ENCODE measurements around the gene MICU1. TPM values are rescaled to one million over a fixed set of nuclear protein-coding genes. Genes with fewer than 3 reads are reported as not detected.
"Not testable (repeated sequence)": the region's sequence is repeated elsewhere in the genome, so short reads cannot be mapped to it uniquely, and the experiment has no call there.

MICU1 gene
- total and polyA plus RNA-seq, 10 of the 15 experiments (the other 5 are each of a cell fraction or from before 2014, with no cell fraction given), result 18.2 to 36.4 (median 22.2) TPM

DNA sequence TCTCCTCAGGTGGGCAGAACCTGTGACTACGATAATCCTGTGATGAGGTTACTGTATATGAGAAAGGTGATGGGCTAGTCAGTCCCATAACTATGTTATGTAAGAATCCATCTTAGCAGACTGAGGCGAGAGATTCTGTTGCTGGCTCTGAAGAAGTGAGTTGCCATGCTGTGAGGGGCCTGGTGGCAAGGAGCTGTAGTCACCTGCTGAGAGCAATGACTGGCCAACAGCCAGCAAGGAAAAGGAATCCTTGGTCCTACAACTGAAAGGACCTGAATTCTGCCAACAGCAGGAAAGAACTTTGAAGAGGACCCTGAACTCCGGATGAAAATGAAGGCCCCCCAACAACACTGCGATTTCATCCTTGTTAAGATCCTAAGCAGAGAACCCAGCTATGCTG is 240.2 kb downstream of the MICU1 start:
- ChIA-PET CTCF (interaction anchor here (0.6 kb wide), 1 partner anchor 47 kb away, joined by 3 read pairs; no protein-coding TSS in a partner anchor), SMC1A (ENCODE audit: uncharacterized antibody, unreplicated experiment) (no interaction called here), POLR2A (interaction anchor here (0.5 to 0.6 kb wide), 2 partner anchors 169 to 274 kb away, joined by 3 to 5 read pairs; no protein-coding TSS in a partner anchor), RAD21 (ENCODE audit: unreplicated experiment) (no interaction called here)
- FAIRE-seq (no peak), DNase-seq (ENCODE audit: low read depth, low spot score) (no peak), ATAC-seq (no peak)
- no peaks in the 10 kb centered on the region for H3K4me1 ChIP-seq (ENCODE audit: control insufficient read depth, insufficient read depth, low read length)
- H3K36me3 ChIP-seq (ENCODE audit: control insufficient read depth in 2 of 2, insufficient read depth in 2 of 2, low read length in 1 of 2), result no peaks in the 10 kb centered on the region
- H4K20me1 ChIP-seq (ENCODE audit: control insufficient read depth, insufficient read depth), result no peaks in the 10 kb centered on the region
- TF ChIP-seq ETV6 (conservative IDR thresholded peaks at IDR 0.05 in 1 of 2, IDR thresholded peaks at IDR 0.05 in 1 of 2; ENCODE audit: borderline replicate concordance in 1 of 2, low read depth in 1 of 2) (no peak), KAT2A (conservative IDR thresholded peaks at IDR 0.05; ENCODE audit: control insufficient read depth, low read depth, low read length) (no peak), NKRF (conservative IDR thresholded peaks at IDR 0.05) (no peak), IKZF1 (conservative IDR thresholded peaks at IDR 0.05) (no peak), CHD2 (IDR thresholded peaks at IDR 0.05; ENCODE audit: borderline replicate concordance, low read depth, low read length) (no peak), IRF4 (IDR thresholded peaks at IDR 0.05; ENCODE audit: low read depth, low read length) (no peak), MEF2A (IDR thresholded peaks at IDR 0.05; ENCODE audit: insufficient read depth, low read depth, low read length) (no peak), CBFB (IDR thresholded peaks at IDR 0.05; ENCODE audit: low read depth) (no peak)
- TF ChIP-seq, protein P1, sequence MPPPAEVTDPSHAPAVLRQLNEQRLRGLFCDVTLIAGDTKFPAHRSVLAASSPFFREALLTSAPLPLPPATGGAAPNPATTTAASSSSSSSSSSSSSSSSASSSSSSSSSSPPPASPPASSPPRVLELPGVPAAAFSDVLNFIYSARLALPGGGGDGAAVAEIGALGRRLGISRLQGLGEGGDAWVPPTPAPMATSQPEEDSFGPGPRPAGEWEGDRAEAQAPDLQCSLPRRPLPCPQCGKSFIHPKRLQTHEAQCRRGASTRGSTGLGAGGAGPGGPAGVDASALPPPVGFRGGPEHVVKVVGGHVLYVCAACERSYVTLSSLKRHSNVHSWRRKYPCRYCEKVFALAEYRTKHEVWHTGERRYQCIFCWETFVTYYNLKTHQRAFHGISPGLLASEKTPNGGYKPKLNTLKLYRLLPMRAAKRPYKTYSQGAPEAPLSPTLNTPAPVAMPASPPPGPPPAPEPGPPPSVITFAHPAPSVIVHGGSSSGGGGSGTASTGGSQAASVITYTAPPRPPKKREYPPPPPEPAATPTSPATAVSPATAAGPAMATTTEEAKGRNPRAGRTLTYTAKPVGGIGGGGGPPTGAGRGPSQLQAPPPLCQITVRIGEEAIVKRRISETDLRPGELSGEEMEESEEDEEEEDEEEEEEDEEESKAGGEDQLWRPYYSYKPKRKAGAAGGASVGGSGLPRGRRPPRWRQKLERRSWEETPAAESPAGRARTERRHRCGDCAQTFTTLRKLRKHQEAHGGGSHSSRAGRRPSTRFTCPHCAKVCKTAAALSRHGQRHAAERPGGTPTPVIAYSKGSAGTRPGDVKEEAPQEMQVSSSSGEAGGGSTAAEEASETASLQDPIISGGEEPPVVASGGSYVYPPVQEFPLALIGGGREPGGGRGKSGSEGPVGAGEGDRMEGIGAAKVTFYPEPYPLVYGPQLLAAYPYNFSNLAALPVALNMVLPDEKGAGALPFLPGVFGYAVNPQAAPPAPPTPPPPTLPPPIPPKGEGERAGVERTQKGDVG (CRISPR knock-in tag; IDR thresholded peaks at IDR 0.05), result no peak
- no peaks in the 10 kb centered on the region for H3K27me3 ChIP-seq (replicated peaks in 1 of 2; ENCODE audit: control insufficient read depth in 2 of 2, insufficient read depth in 2 of 2, low read length in 1 of 2)
- H3K4me2 ChIP-seq (ENCODE audit: control insufficient read depth, insufficient read depth), result no peak overlapping the region
- in situ Hi-C loops (cut with MboI), result no loop called here
- no peak overlapping the region for H3K9ac ChIP-seq (ENCODE audit: control insufficient read depth, insufficient read depth, low read length)
- no peak overlapping the region for H3K27ac ChIP-seq (ENCODE audit: control insufficient read depth, insufficient read depth)
- no peaks in the 10 kb centered on the region for H3K9me3 ChIP-seq (replicated peaks; ENCODE audit: control insufficient read depth, insufficient read depth, low read length)
- H3K4me3 ChIP-seq, result no peak overlapping the region
- no peak overlapping the region for H2AFZ ChIP-seq (ENCODE audit: control insufficient read depth, low read depth, low read length)
- BruUV-seq (replicated peaks), result no TSS peak
- no peaks in the 10 kb centered on the region for H3K79me2 ChIP-seq (ENCODE audit: control insufficient read depth, insufficient read depth, low read length)
- intact Hi-C loops (cut with micrococcal nuclease; ENCODE audit: unreplicated experiment), result no loop called here
- WGBS (ENCODE audit: insufficient coverage, insufficient replicate concordance, low lambda C conversion rate, missing lambda C conversion rate), result 100% methylated on average over 4 of the region's 4 CpGs

DNA sequence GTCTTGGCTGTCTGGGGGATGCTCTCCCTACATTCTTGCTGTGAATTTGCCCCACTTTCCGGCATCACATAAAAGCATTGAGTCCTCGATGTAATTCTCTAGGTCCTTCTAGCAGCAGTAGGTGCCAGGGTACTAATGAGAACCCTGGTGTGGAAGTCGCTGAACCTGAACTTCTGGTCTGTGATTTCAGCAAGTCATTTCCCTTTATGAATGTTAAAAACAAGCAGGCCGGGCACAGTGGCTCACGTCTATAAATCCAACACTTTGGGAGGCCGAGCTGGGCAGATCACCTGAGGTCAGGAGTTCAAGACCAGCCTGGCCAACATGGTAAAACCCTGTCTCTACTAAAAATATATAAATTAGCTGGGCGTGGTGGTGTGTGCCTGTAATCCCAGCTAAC is 240.9 kb downstream of the MICU1 start:
- in situ Hi-C loops (cut with MboI); H3K27ac ChIP-seq (ENCODE audit: control insufficient read depth, insufficient read depth); DNase-seq (ENCODE audit: low read depth, low spot score); H3K79me2 ChIP-seq (ENCODE audit: control insufficient read depth, insufficient read depth, low read length); FAIRE-seq; H4K20me1 ChIP-seq (ENCODE audit: control insufficient read depth, insufficient read depth); H3K4me2 ChIP-seq (ENCODE audit: control insufficient read depth, insufficient read depth); H3K9ac ChIP-seq (ENCODE audit: control insufficient read depth, insufficient read depth, low read length); intact Hi-C loops (cut with micrococcal nuclease; ENCODE audit: unreplicated experiment); H3K4me1 ChIP-seq (ENCODE audit: control insufficient read depth, insufficient read depth, low read length); H3K9me3 ChIP-seq (replicated peaks; ENCODE audit: control insufficient read depth, insufficient read depth, low read length); ATAC-seq; H3K4me3 ChIP-seq; H3K27me3 ChIP-seq (replicated peaks in 1 of 2; ENCODE audit: control insufficient read depth in 2 of 2, insufficient read depth in 2 of 2, low read length in 1 of 2); BruUV-seq (replicated peaks); RAD21 ChIA-PET (ENCODE audit: unreplicated experiment); H2AFZ ChIP-seq (ENCODE audit: control insufficient read depth, low read depth, low read length); H3K36me3 ChIP-seq (ENCODE audit: control insufficient read depth in 2 of 2, insufficient read depth in 2 of 2, low read length in 1 of 2): not testable (repeated sequence)
- 57% methylated on average over 7 of the region's 7 CpGs for WGBS (ENCODE audit: insufficient coverage, insufficient replicate concordance, low lambda C conversion rate, missing lambda C conversion rate)
- POLR2A ChIA-PET, result interaction anchor here (0.5 kb wide), 1 partner anchor 168 kb away, joined by 5 read pairs; no protein-coding TSS in a partner anchor
- SMC1A ChIA-PET (ENCODE audit: uncharacterized antibody, unreplicated experiment), result interaction anchor here (0.7 to 1.5 kb wide), 3 partner anchors 19 to 185 kb away, joined by 3 to 4 read pairs (median 4); no protein-coding TSS in a partner anchor
- CTCF ChIA-PET, result interaction anchor here (1.0 to 1.2 kb wide), 2 partner anchors 13 to 20 kb away, joined by 3 to 4 read pairs; no protein-coding TSS in a partner anchor

Data from GM12878 (cell line).